GM23338 (cell line): Measurements from ENCODE around the gene SPON2. TPM values are rescaled to one million over a fixed set of nuclear protein-coding genes. Genes with fewer than 3 reads are reported as not detected.

Experiments
- ATAC-seq: fragments of 200-7000 bp; cut with Tn5 transposase; 3 replicates; pipeline ENCODE4 v1.9.1; 2020
- DNase-seq: peaks from one replicate; pipeline ENCODE4 v3.0.0-alpha.2; 2015; ENCODE audit warnings: low spot score
- H2AFZ ChIP-seq: fragments of 200-600 bp; sonication (generic); 2 replicates; pipeline ENCODE4 v1.8.0; 2016; ENCODE audit warnings: antibody characterized with exemption, mild to moderate bottlenecking, moderate library complexity
- H3F3A ChIP-seq: fragments of 200-600 bp; sonication (generic); replicated peaks from 2 replicates; pipeline ENCODE4 v1.8.0; 2017; ENCODE audit warnings: antibody characterized with exemption, mixed run types, low read depth
- H3K27ac ChIP-seq: fragments of 200-600 bp; sonication (generic); 2 replicates; pipeline ENCODE4 v1.6.1; 2016; ENCODE audit warnings: low read depth
- H3K27me3 ChIP-seq: fragments of 200-600 bp; sonication (generic); 2 replicates; pipeline ENCODE4 v1.8.0; 2016; ENCODE audit warnings: mild to moderate bottlenecking, mixed run types, moderate library complexity; ENCODE audit not compliant: insufficient read depth
- H3K36me3 ChIP-seq: fragments of 200-600 bp; sonication (generic); 2 replicates; pipeline ENCODE4 v1.8.0; 2016; ENCODE audit warnings: mild to moderate bottlenecking; ENCODE audit not compliant: insufficient read depth
- H3K4me1 ChIP-seq: fragments of 200-600 bp; sonication (generic); 2 replicates; pipeline ENCODE4 v1.8.0; 2016; ENCODE audit warnings: mild to moderate bottlenecking, moderate library complexity; ENCODE audit not compliant: insufficient read depth
- H3K4me2 ChIP-seq: fragments of 200-600 bp; sonication (generic); 2 replicates; pipeline ENCODE4 v1.7.1; 2017; ENCODE audit warnings: mixed run types
- H3K4me3 ChIP-seq: fragments of 200-600 bp; sonication (generic); 2 replicates; pipeline ENCODE4 v1.6.1; 2016; ENCODE audit warnings: mixed run types
- H3K79me2 ChIP-seq: fragments of 200-600 bp; sonication (generic); replicated peaks from 2 replicates; pipeline ENCODE4 v1.8.0; 2017; ENCODE audit warnings: mild to moderate bottlenecking; ENCODE audit not compliant: insufficient read depth
- H3K9me2 ChIP-seq: fragments of 200-600 bp; sonication (generic); 2 replicates; pipeline ENCODE4 v1.8.0; 2017; ENCODE audit not compliant: insufficient read depth
- H4K20me1 ChIP-seq: fragments of 200-600 bp; sonication (generic); replicated peaks from 2 replicates; pipeline ENCODE4 v1.8.0; 2017; ENCODE audit warnings: mild to moderate bottlenecking; ENCODE audit not compliant: insufficient read depth
- H3K27ac Mint-ChIP-seq: 2 replicates; pipeline ENCODE4 v1.8.0; 2020; ENCODE audit warnings: inconsistent platforms, mild to moderate bottlenecking, moderate library complexity, mixed read lengths
- H3K27me3 Mint-ChIP-seq: 3 replicates; pipeline ENCODE4 v1.8.0; 2022; ENCODE audit warnings: low read depth, mild to moderate bottlenecking, moderate library complexity, mixed read lengths, inconsistent platforms; ENCODE audit not compliant: insufficient read depth, poor library complexity
- H3K36me3 Mint-ChIP-seq: 3 replicates; pipeline ENCODE4 v1.8.0; 2021; ENCODE audit warnings: low read depth, mild to moderate bottlenecking, inconsistent platforms, moderate library complexity, mixed read lengths
- H3K4me1 Mint-ChIP-seq: 3 replicates; pipeline ENCODE4 v1.8.0; 2020; ENCODE audit warnings: mild to moderate bottlenecking, inconsistent platforms, mixed read lengths
- H3K4me3 Mint-ChIP-seq: 3 replicates; pipeline ENCODE4 v1.8.0; 2021; ENCODE audit warnings: moderate library complexity, mild to moderate bottlenecking, inconsistent platforms, mixed read lengths
- H3K9me3 Mint-ChIP-seq: 3 replicates; pipeline ENCODE4 v1.8.0; 2020; ENCODE audit warnings: moderate library complexity, mild to moderate bottlenecking, inconsistent platforms, mixed read lengths
- CREB1 ChIP-seq: fragments of 250-450 bp; sonication (Bioruptor Pico); IDR thresholded peaks from 2 replicates; pipeline ENCODE4 v1.5.0; 2020; ENCODE audit warnings: low read depth, mild to moderate bottlenecking, moderate library complexity
- CTCF ChIP-seq, 2 experiments: fragments of 200-600 bp in 1 of 2; sonication (generic) in 1 of 2; conservative IDR thresholded peaks; 2 replicates each; pipeline versions ENCODE4 v1.5.1 to v1.6.1; 2016 to 2017; ENCODE audit warnings: antibody characterized with exemption in 2 of 2, low read depth in 2 of 2, mild to moderate bottlenecking in 2 of 2, moderate library complexity in 1 of 2
- EZH2 ChIP-seq: fragments of 200-600 bp; sonication (generic); IDR thresholded peaks from one replicate; pipeline ENCODE4 v1.8.0; 2017; ENCODE audit warnings: antibody characterized with exemption, mild to moderate bottlenecking, low read depth; ENCODE audit not compliant: unreplicated experiment
- EZH2phosphoT487 ChIP-seq: fragments of 200-600 bp; sonication (generic); IDR thresholded peaks from one replicate; pipeline ENCODE4 v1.8.1; 2018; ENCODE audit warnings: antibody characterized with exemption; ENCODE audit not compliant: unreplicated experiment
- JUNB ChIP-seq: IDR thresholded peaks from one replicate; pipeline ENCODE4 v1.6.1; 2016; ENCODE audit warnings: antibody characterized with exemption; ENCODE audit not compliant: unreplicated experiment
- NANOG ChIP-seq: IDR thresholded peaks from 2 replicates; pipeline ENCODE4 v1.6.1; 2016; ENCODE audit warnings: antibody characterized with exemption, borderline replicate concordance
- POLR2AphosphoS5 ChIP-seq: IDR thresholded peaks from 2 replicates; pipeline ENCODE4 v1.6.1; 2016; ENCODE audit warnings: antibody characterized with exemption, low read depth
- STAT1 ChIP-seq: IDR thresholded peaks from one replicate; pipeline ENCODE4 v1.6.1; 2016; ENCODE audit warnings: antibody characterized with exemption; ENCODE audit not compliant: unreplicated experiment
- ZNF114 ChIP-seq: fragments of 250-450 bp; sonication (Bioruptor Pico); IDR thresholded peaks from 2 replicates; pipeline ENCODE4 v1.5.0; 2020; ENCODE audit warnings: mild to moderate bottlenecking, moderate library complexity
- ZNF331 ChIP-seq: fragments of 250-450 bp; sonication (Bioruptor Pico); IDR thresholded peaks from 2 replicates; pipeline ENCODE4 v1.5.0; 2020; ENCODE audit warnings: low read depth, mild to moderate bottlenecking, moderate library complexity
- polyA plus RNA-seq: library from polyadenylated mRNA; unstranded; fragments of >200 nt; fragmentation: Nextera tagmentation; extraction: Ambion mirVana; gene quantifications from 2 replicates; pipeline ENCODE4 v1.2.1, GENCODE V29; 2016
- total RNA-seq: library from RNA; depleted of rRNA; stranded (reverse); fragments of >200 nt; shearing (Covaris generic); gene quantifications from 2 replicates; pipeline ENCODE4 v1.2.3, GENCODE V29; 2014
- TF ChIP-seq, protein P1 (sequence below): IDR thresholded peaks from 2 replicates; pipeline ENCODE4 v1.6.1; 2016; ENCODE audit warnings: antibody characterized with exemption
- TF ChIP-seq, protein P2 (sequence below): IDR thresholded peaks from one replicate; pipeline ENCODE4 v1.6.1; 2018; ENCODE audit warnings: antibody characterized with exemption; ENCODE audit not compliant: unreplicated experiment
- TF ChIP-seq, protein P3 (sequence below): fragments of 250-450 bp; sonication (Bioruptor Pico); IDR thresholded peaks from 2 replicates; pipeline ENCODE4 v1.5.0; 2020; ENCODE audit warnings: mild to moderate bottlenecking, moderate library complexity

The SPON2 gene
- total and polyA plus RNA-seq, 2 experiments from 2014 or later = 2.1 to 2.4 TPM

- H3K36me3 Mint-ChIP-seq = no peaks in the 10 kb centered on the region
- no peaks in the 10 kb centered on the region for H3F3A ChIP-seq
- no peaks in the 10 kb centered on the region for H4K20me1 ChIP-seq
- H3K27me3 ChIP-seq = no peaks in the 10 kb centered on the region
- no peak overlapping the region for H3K4me2 ChIP-seq
- no peaks in the 10 kb centered on the region for H3K4me1 Mint-ChIP-seq
- no peak overlapping the region for H3K4me3 Mint-ChIP-seq
- H3K9me3 Mint-ChIP-seq = no peaks in the 10 kb centered on the region
- H3K27ac Mint-ChIP-seq = no peak overlapping the region
- H3K4me1 ChIP-seq = no peaks in the 10 kb centered on the region
- DNase-seq (no peak), ATAC-seq (no peak)
- H2AFZ ChIP-seq = no peak overlapping the region
- no peaks in the 10 kb centered on the region for H3K9me2 ChIP-seq
- H3K27me3 Mint-ChIP-seq = peaks cover 10% of the 10 kb centered on the region
- TF ChIP-seq CREB1 (CRISPR knock-in tag) = no peak
- TF ChIP-seq ZNF331 = no peak
- no peak for TF ChIP-seq NANOG
- TF ChIP-seq, protein P1, sequence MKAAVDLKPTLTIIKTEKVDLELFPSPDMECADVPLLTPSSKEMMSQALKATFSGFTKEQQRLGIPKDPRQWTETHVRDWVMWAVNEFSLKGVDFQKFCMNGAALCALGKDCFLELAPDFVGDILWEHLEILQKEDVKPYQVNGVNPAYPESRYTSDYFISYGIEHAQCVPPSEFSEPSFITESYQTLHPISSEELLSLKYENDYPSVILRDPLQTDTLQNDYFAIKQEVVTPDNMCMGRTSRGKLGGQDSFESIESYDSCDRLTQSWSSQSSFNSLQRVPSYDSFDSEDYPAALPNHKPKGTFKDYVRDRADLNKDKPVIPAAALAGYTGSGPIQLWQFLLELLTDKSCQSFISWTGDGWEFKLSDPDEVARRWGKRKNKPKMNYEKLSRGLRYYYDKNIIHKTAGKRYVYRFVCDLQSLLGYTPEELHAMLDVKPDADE = no peak
- no peak for TF ChIP-seq POLR2AphosphoS5
- TF ChIP-seq CTCF (conservative IDR thresholded peaks at IDR 0.05; ENCODE audit: low read depth in 2 of 2) = no peak
- TF ChIP-seq, protein P2, sequence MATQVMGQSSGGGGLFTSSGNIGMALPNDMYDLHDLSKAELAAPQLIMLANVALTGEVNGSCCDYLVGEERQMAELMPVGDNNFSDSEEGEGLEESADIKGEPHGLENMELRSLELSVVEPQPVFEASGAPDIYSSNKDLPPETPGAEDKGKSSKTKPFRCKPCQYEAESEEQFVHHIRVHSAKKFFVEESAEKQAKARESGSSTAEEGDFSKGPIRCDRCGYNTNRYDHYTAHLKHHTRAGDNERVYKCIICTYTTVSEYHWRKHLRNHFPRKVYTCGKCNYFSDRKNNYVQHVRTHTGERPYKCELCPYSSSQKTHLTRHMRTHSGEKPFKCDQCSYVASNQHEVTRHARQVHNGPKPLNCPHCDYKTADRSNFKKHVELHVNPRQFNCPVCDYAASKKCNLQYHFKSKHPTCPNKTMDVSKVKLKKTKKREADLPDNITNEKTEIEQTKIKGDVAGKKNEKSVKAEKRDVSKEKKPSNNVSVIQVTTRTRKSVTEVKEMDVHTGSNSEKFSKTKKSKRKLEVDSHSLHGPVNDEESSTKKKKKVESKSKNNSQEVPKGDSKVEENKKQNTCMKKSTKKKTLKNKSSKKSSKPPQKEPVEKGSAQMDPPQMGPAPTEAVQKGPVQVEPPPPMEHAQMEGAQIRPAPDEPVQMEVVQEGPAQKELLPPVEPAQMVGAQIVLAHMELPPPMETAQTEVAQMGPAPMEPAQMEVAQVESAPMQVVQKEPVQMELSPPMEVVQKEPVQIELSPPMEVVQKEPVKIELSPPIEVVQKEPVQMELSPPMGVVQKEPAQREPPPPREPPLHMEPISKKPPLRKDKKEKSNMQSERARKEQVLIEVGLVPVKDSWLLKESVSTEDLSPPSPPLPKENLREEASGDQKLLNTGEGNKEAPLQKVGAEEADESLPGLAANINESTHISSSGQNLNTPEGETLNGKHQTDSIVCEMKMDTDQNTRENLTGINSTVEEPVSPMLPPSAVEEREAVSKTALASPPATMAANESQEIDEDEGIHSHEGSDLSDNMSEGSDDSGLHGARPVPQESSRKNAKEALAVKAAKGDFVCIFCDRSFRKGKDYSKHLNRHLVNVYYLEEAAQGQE = no peak
- TF ChIP-seq, protein P3, sequence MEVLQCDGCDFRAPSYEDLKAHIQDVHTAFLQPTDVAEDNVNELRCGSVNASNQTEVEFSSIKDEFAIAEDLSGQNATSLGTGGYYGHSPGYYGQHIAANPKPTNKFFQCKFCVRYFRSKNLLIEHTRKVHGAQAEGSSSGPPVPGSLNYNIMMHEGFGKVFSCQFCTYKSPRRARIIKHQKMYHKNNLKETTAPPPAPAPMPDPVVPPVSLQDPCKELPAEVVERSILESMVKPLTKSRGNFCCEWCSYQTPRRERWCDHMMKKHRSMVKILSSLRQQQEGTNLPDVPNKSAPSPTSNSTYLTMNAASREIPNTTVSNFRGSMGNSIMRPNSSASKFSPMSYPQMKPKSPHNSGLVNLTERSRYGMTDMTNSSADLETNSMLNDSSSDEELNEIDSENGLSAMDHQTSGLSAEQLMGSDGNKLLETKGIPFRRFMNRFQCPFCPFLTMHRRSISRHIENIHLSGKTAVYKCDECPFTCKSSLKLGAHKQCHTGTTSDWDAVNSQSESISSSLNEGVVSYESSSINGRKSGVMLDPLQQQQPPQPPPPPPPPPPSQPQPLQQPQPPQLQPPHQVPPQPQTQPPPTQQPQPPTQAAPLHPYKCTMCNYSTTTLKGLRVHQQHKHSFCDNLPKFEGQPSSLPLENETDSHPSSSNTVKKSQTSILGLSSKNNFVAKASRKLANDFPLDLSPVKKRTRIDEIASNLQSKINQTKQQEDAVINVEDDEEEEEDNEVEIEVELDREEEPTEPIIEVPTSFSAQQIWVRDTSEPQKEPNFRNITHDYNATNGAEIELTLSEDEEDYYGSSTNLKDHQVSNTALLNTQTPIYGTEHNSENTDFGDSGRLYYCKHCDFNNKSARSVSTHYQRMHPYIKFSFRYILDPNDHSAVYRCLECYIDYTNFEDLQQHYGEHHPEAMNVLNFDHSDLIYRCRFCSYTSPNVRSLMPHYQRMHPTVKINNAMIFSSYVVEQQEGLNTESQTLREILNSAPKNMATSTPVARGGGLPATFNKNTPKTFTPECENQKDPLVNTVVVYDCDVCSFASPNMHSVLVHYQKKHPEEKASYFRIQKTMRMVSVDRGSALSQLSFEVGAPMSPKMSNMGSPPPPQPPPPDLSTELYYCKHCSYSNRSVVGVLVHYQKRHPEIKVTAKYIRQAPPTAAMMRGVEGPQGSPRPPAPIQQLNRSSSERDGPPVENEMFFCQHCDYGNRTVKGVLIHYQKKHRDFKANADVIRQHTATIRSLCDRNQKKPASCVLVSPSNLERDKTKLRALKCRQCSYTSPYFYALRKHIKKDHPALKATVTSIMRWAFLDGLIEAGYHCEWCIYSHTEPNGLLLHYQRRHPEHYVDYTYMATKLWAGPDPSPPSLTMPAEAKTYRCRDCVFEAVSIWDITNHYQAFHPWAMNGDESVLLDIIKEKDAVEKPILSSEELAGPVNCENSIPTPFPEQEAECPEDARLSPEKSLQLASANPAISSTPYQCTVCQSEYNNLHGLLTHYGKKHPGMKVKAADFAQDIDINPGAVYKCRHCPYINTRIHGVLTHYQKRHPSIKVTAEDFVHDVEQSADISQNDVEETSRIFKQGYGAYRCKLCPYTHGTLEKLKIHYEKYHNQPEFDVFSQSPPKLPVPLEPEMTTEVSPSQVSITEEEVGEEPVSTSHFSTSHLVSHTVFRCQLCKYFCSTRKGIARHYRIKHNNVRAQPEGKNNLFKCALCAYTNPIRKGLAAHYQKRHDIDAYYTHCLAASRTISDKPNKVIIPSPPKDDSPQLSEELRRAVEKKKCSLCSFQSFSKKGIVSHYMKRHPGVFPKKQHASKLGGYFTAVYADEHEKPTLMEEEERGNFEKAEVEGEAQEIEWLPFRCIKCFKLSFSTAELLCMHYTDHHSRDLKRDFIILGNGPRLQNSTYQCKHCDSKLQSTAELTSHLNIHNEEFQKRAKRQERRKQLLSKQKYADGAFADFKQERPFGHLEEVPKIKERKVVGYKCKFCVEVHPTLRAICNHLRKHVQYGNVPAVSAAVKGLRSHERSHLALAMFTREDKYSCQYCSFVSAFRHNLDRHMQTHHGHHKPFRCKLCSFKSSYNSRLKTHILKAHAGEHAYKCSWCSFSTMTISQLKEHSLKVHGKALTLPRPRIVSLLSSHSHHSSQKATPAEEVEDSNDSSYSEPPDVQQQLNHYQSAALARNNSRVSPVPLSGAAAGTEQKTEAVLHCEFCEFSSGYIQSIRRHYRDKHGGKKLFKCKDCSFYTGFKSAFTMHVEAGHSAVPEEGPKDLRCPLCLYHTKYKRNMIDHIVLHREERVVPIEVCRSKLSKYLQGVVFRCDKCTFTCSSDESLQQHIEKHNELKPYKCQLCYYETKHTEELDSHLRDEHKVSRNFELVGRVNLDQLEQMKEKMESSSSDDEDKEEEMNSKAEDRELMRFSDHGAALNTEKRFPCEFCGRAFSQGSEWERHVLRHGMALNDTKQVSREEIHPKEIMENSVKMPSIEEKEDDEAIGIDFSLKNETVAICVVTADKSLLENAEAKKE = no peak
- TF ChIP-seq EZH2 = no peak
- no peak for TF ChIP-seq ZNF114
- no peak for TF ChIP-seq EZH2phosphoT487
- no peak for TF ChIP-seq JUNB
- no peak for TF ChIP-seq STAT1
- H3K79me2 ChIP-seq = no peaks in the 10 kb centered on the region
- H3K36me3 ChIP-seq = no peaks in the 10 kb centered on the region
- H3K27ac ChIP-seq = no peak overlapping the region
- H3K4me3 ChIP-seq = no peak overlapping the region
These were observed 27.4 kb upstream of the SPON2 start for GRCh38 chr4:1199556-1200331.
